K562 (cell line): ENCODE measurements around the gene SPATS2L. TPM values are rescaled to one million over a fixed set of nuclear protein-coding genes. Genes with fewer than 3 reads are reported as not detected.

Experiments used
- ATAC-seq: fragments of 200-7000 bp; cut with Tn5 transposase; 3 replicates; pipeline ENCODE4 v1.9.1; 2020; ENCODE audit warnings: moderate library complexity
- BruUV-seq: library from RNA; stranded (reverse); fragments of 400-500 nt; replicated peaks from 2 replicates; lab custom pipeline; 2021; lab: Mats Ljungman, UMichigan
- CTCF ChIA-PET: fragments of 300-600 bp; formaldehyde crosslinking; extraction: SDS; loops from one replicate; lab custom pipeline; 2021; ENCODE audit warnings: low intra/inter-chr PET ratio; lab: Yijun Ruan, JAX
- POLR2A ChIA-PET: fragments of 300-600, 350-650 bp; sonication (Branson Sonifier 250); formaldehyde crosslinking; extraction: SDS; loops from one replicate; lab custom pipeline; 2021; ENCODE audit warnings: antibody characterized with exemption, inconsistent platforms; lab: Yijun Ruan, JAX
- DNase-seq, 4 experiments: peaks; one replicate each; pipeline versions ENCODE4 v3.0.0 to v3.0.0-alpha.2; 2011 to 2018; ENCODE audit warnings: low spot score in 3 of 4, mixed read lengths in 3 of 4; ENCODE audit errors: extremely low read depth in 1 of 4
- FAIRE-seq: peaks from 2 replicates; lab custom pipeline; 2011; peaks lifted over from hg19 to GRCh38; lab: Jason Lieb, UNC
- H2AFZ ChIP-seq: 2 replicates; pipeline ENCODE4 v1.6.0; 2011; ENCODE audit warnings: low read depth, low read length, control low read depth, inconsistent platforms
- H3K27ac ChIP-seq: fragments of 200-600 bp; 3 replicates; pipeline ENCODE4 v1.8.0; 2011; ENCODE audit warnings: low read depth, mild to moderate bottlenecking, control low read depth, inconsistent platforms, low read length, moderate library complexity, mixed read lengths; ENCODE audit errors: extremely low read depth
- H3K27me3 ChIP-seq, 2 experiments: fragments of 300-600 bp in 1 of 2; 2 replicates in 1 of 2; 3 replicates in 1 of 2; pipeline versions ENCODE4 v1.6.0 to v1.8.0; 2011; ENCODE audit warnings: inconsistent platforms in 2 of 2, low read length in 2 of 2, mild to moderate bottlenecking in 1 of 2, mixed read lengths in 1 of 2, moderate library complexity in 1 of 2; ENCODE audit not compliant: control insufficient read depth in 2 of 2, insufficient read depth in 2 of 2
- H3K36me3 ChIP-seq: fragments of 300-600 bp; 3 replicates; pipeline ENCODE4 v1.8.0; 2011; ENCODE audit warnings: mild to moderate bottlenecking, low read length, inconsistent platforms; ENCODE audit not compliant: control insufficient read depth, insufficient read depth
- H3K4me1 ChIP-seq, 2 experiments: fragments of 200-600 bp in 1 of 2; replicated peaks in 1 of 2; 2 replicates in 1 of 2; 3 replicates in 1 of 2; pipeline versions ENCODE4 v1.5.1 to v1.8.0; 2011; ENCODE audit warnings: inconsistent platforms in 2 of 2, low read length in 2 of 2, mild to moderate bottlenecking in 1 of 2, mixed read lengths in 1 of 2, moderate library complexity in 1 of 2; ENCODE audit not compliant: control insufficient read depth in 2 of 2, insufficient read depth in 2 of 2
- H3K4me2 ChIP-seq: 2 replicates; pipeline ENCODE4 v1.6.1; 2011; ENCODE audit warnings: low read length, control low read depth, inconsistent platforms, mixed read lengths; ENCODE audit not compliant: insufficient read depth
- H3K4me3 ChIP-seq: fragments of 200-600 bp; sonication (generic), shearing (Covaris generic); 2 replicates; pipeline ENCODE4 v1.5.1; 2016; ENCODE audit warnings: control low read depth, inconsistent platforms
- H3K79me2 ChIP-seq: fragments of 200-600 bp; 3 replicates; pipeline ENCODE4 v1.8.0; 2011; ENCODE audit warnings: low read length, inconsistent platforms; ENCODE audit not compliant: control insufficient read depth, insufficient read depth
- H3K9ac ChIP-seq, 2 experiments: 2 replicates each; pipeline versions ENCODE4 v1.6.0 to v1.6.1; 2011; ENCODE audit warnings: low read depth in 2 of 2, low read length in 2 of 2, control low read depth in 1 of 2, inconsistent platforms in 1 of 2, mild to moderate bottlenecking in 1 of 2, mixed read lengths in 1 of 2; ENCODE audit not compliant: insufficient read depth in 1 of 2
- H3K9me1 ChIP-seq: one replicate; pipeline ENCODE4 v1.6.0; 2011; ENCODE audit warnings: inconsistent platforms, mild to moderate bottlenecking, low read length, moderate library complexity; ENCODE audit not compliant: control insufficient read depth, insufficient read depth
- H3K9me3 ChIP-seq: replicated peaks from 2 replicates; pipeline ENCODE4 v1.5.1; 2011; ENCODE audit warnings: low read depth, low read length, inconsistent platforms; ENCODE audit not compliant: control insufficient read depth, insufficient read depth
- H4K20me1 ChIP-seq: replicated peaks from 2 replicates; pipeline ENCODE4 v1.6.1; 2011; ENCODE audit warnings: low read length, inconsistent platforms, mixed read lengths; ENCODE audit not compliant: control insufficient read depth, insufficient read depth
- ADNP ChIP-seq: fragments of 200-800 bp; sonication (Bioruptor generic); IDR thresholded peaks from 2 replicates; pipeline ENCODE4 v1.6.1; 2016; ENCODE audit warnings: missing genetic modification characterization, missing compliant biosample characterization
- ELF4 ChIP-seq: fragments of 450-650 bp; formaldehyde crosslinking; IDR thresholded peaks from 2 replicates; pipeline ENCODE4 v1.4.0; 2022; ENCODE audit warnings: missing genetic modification characterization
- FUS ChIP-seq: fragments of 200-400 bp; formaldehyde crosslinking; optimal IDR thresholded peaks from 2 replicates; pipeline ENCODE3; 2017; ENCODE audit warnings: low read depth, low read length
- GABPB2 ChIP-seq: fragments of 250-450 bp; sonication (Bioruptor Pico); conservative IDR thresholded peaks from 2 replicates; pipeline ENCODE4 v1.5.1; 2021; ENCODE audit warnings: mild to moderate bottlenecking
- MCM5 ChIP-seq: fragments of 450-650 bp; IDR thresholded peaks from 2 replicates; pipeline ENCODE4 v1.6.1; 2016; ENCODE audit warnings: low read depth
- RBFOX2 ChIP-seq: fragments of 200-400 bp; formaldehyde crosslinking; IDR thresholded peaks from 2 replicates; pipeline ENCODE4 v1.6.1; 2017; ENCODE audit warnings: low read depth, mild to moderate bottlenecking, low read length, moderate library complexity
- SIN3A ChIP-seq, 2 experiments: fragments of 150-350 bp in 1 of 2; IDR thresholded peaks; 2 replicates each; pipeline ENCODE4 v1.6.1; 2011 to 2016; ENCODE audit warnings: borderline replicate concordance in 2 of 2, low read depth in 2 of 2, low read length in 2 of 2, mild to moderate bottlenecking in 2 of 2, moderate library complexity in 2 of 2; ENCODE audit not compliant: control insufficient read depth in 1 of 2
- SP2 ChIP-seq: IDR thresholded peaks from 2 replicates; pipeline ENCODE4 v1.6.1; 2011; ENCODE audit warnings: mild to moderate bottlenecking, low read depth, low read length, moderate library complexity; ENCODE audit not compliant: poor library complexity, severe bottlenecking; ENCODE audit errors: extremely low read depth
- TAF15 ChIP-seq: fragments of 200-400 bp; formaldehyde crosslinking; IDR thresholded peaks from 2 replicates; pipeline ENCODE4 v1.6.1; 2017; ENCODE audit warnings: mild to moderate bottlenecking, low read depth, low read length, moderate library complexity
- TAF7 ChIP-seq: fragments of 450-650 bp; IDR thresholded peaks from 2 replicates; pipeline ENCODE4 v1.6.1; 2016; ENCODE audit warnings: missing genetic modification characterization, missing compliant biosample characterization
- ZNF232 ChIP-seq: sonication (generic); formaldehyde crosslinking; IDR thresholded peaks from 2 replicates; pipeline ENCODE4 v1.8.0; 2022; ENCODE audit warnings: mild to moderate bottlenecking, missing genetic modification reagents
- ZNF644 ChIP-seq: fragments of 200-800 bp; sonication (Bioruptor generic); IDR thresholded peaks from 2 replicates; pipeline ENCODE4 v1.6.1; 2016; ENCODE audit warnings: low read depth, missing genetic modification characterization, missing compliant biosample characterization
- WGBS: fragments of 100-300 bp; shearing (Covaris generic); methylation state at CpG from one replicate; pipeline ENCODE4 v1.1.6; 2016; ENCODE audit warnings: low coverage, mixed read lengths; ENCODE audit not compliant: insufficient coverage; ENCODE audit errors: missing lambda C conversion rate; 5-methylcytosine and 5-hydroxymethylcytosine counted together
- in situ Hi-C: fragments of 300-500 bp; cut with MboI; formaldehyde crosslinking; loops from 4 replicates; pipeline ENCODE4 v1.15.0; 2018; ENCODE audit warnings: inconsistent platforms, mixed read lengths
- intact Hi-C: fragments of 100-400 bp; cut with micrococcal nuclease; formaldehyde crosslinking; loops from 2 replicates; pipeline ENCODE4 v1.14.2; 2022
- polyA plus RNA-seq, 8 experiments: library from polyadenylated mRNA; depleted of rRNA in 4 of 8; stranded (reverse) in 5 of 8; unstranded in 3 of 8; fragments of >200 nt; fragmentation: Nextera tagmentation in 2 of 8; fragmentation: Illumina TruSeq in 1 of 8; extraction: Ambion mirVana in 2 of 8; extraction: Trizol in 1 of 8; gene quantifications; 2 replicates each; pipeline versions ENCODE4 v1.2.1 to v1.2.3, GENCODE V29; 2011 to 2014; ENCODE audit warnings: inconsistent platforms in 1 of 8, missing spikeins in 1 of 8
- total RNA-seq, 7 experiments: library from RNA; depleted of rRNA in 6 of 7; stranded (reverse); fragments of >200 nt in 6 of 7; fragmentation: Illumina TruSeq in 2 of 7; extraction: Trizol in 2 of 7; gene quantifications; 2 replicates each; pipeline versions ENCODE4 v1.2.1 to v1.2.3, GENCODE V29; 2011 to 2021; ENCODE audit warnings: low replicate concordance in 1 of 7
- TF ChIP-seq, protein P1 (sequence below): sonication (generic); formaldehyde crosslinking; IDR thresholded peaks from 2 replicates; pipeline ENCODE4 v1.8.1; 2023; ENCODE audit warnings: mild to moderate bottlenecking, missing genetic modification reagents
- TF ChIP-seq, protein P2 (sequence below): fragments of 450-650 bp; conservative IDR thresholded peaks from 2 replicates; pipeline ENCODE4 v1.6.1; 2016; ENCODE audit warnings: missing genetic modification characterization, low read depth, mild to moderate bottlenecking, control low read depth, missing compliant biosample characterization
- TF ChIP-seq, protein P3 (sequence below): sonication (generic); formaldehyde crosslinking; IDR thresholded peaks from 2 replicates; pipeline ENCODE4 v1.9.0; 2022; ENCODE audit warnings: mild to moderate bottlenecking, missing genetic modification reagents
- TF ChIP-seq, protein P4 (sequence below): fragments of 250-450 bp; sonication (Bioruptor Pico); IDR thresholded peaks from 2 replicates; pipeline ENCODE4 v1.5.0; 2021

Gene SPATS2L
- total and polyA plus RNA-seq, 9 of the 15 experiments (the other 6 are each of a cell fraction or from before 2014, with no cell fraction given): 11.3 to 41.5 (median 24.9) TPM

DNA sequence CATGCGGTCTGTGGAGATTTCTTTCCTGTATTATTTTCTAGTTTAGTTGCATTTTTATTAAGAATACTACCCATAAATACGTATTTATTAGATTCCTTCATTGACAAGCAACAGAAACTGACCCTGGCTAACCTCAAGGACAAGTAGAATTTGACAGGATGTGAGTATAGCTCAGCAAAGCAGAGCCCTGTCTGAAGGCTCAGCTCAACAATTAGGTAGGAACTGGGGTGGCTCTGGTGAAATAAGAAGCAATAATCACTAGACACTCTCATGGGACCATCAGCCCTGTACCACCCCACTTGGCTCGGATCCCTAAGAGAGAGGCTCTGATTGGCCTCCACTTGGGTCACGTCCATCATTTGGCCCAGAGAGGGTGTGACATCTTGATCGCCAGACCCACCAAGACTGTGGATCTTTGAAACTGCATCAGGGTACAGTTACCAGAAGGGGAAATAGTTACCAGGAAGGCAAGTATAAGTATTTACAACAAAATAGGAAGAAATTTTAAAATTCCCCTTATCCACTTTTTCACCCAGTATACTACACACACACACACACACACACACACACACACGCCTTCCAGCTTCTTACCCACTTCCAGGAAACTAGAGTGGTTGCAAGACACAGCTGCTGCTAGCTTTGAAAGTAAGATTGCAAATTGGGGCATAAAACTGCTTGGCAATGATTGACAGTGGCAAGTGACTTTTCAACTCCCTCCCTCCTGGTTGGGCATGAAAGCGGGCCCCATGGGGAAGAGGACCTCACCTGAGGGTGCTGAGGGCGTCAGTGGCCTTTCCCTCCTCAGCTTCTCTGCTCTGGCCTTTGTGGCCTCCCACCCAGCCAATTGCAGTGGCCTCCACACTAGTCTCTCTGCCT lies 161.6 kb downstream of the SPATS2L start:
- Histone ChIP-seq H2AFZ (no peak overlapping the region), H3K36me3 (no peaks in the 10 kb centered on the region; the same call in 2 of the 3 replicates), H3K4me1 (no peaks in the 10 kb centered on the region), H3K4me3 (no peak overlapping the region), H3K9me3 (no peaks in the 10 kb centered on the region), H3K27me3 (no peaks in the 10 kb centered on the region), H3K79me2 (no peaks in the 10 kb centered on the region), H3K27ac (no peak overlapping the region), H4K20me1 (no peaks in the 10 kb centered on the region), H3K9me1 (no peaks in the 10 kb centered on the region), H3K4me2 (no peak overlapping the region), H3K9ac (no peak overlapping the region)
- intact Hi-C loops (no loop called here), in situ Hi-C loops (no loop called here)
- ChIA-PET CTCF (no interaction called here), POLR2A (interaction anchor here (0.7 to 0.8 kb wide), 2 partner anchors 12 to 128 kb away, joined by 3 read pairs; no protein-coding TSS in a partner anchor)
- 70% methylated on average over 5 of the region's 8 CpGs for WGBS
- no peak for TF ChIP-seq SP2
- TF ChIP-seq TAF15: no peak
- TF ChIP-seq, protein P1, sequence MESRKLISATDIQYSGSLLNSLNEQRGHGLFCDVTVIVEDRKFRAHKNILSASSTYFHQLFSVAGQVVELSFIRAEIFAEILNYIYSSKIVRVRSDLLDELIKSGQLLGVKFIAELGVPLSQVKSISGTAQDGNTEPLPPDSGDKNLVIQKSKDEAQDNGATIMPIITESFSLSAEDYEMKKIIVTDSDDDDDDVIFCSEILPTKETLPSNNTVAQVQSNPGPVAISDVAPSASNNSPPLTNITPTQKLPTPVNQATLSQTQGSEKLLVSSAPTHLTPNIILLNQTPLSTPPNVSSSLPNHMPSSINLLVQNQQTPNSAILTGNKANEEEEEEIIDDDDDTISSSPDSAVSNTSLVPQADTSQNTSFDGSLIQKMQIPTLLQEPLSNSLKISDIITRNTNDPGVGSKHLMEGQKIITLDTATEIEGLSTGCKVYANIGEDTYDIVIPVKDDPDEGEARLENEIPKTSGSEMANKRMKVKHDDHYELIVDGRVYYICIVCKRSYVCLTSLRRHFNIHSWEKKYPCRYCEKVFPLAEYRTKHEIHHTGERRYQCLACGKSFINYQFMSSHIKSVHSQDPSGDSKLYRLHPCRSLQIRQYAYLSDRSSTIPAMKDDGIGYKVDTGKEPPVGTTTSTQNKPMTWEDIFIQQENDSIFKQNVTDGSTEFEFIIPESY: no peak
- TF ChIP-seq ZNF644: no peak
- TF ChIP-seq SIN3A (IDR thresholded peaks at IDR 0.05; ENCODE audit: borderline replicate concordance in 2 of 2, control insufficient read depth in 1 of 2, low read depth in 2 of 2, low read length in 2 of 2): no peak
- TF ChIP-seq, protein P2, sequence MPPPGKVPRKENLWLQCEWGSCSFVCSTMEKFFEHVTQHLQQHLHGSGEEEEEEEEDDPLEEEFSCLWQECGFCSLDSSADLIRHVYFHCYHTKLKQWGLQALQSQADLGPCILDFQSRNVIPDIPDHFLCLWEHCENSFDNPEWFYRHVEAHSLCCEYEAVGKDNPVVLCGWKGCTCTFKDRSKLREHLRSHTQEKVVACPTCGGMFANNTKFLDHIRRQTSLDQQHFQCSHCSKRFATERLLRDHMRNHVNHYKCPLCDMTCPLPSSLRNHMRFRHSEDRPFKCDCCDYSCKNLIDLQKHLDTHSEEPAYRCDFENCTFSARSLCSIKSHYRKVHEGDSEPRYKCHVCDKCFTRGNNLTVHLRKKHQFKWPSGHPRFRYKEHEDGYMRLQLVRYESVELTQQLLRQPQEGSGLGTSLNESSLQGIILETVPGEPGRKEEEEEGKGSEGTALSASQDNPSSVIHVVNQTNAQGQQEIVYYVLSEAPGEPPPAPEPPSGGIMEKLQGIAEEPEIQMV (tag): no peak
- no peak for TF ChIP-seq RBFOX2
- no peak for TF ChIP-seq ADNP (tag)
- TF ChIP-seq, protein P3, sequence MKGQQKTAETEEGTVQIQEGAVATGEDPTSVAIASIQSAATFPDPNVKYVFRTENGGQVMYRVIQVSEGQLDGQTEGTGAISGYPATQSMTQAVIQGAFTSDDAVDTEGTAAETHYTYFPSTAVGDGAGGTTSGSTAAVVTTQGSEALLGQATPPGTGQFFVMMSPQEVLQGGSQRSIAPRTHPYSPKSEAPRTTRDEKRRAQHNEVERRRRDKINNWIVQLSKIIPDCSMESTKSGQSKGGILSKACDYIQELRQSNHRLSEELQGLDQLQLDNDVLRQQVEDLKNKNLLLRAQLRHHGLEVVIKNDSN (CRISPR knock-in tag): no peak
- TF ChIP-seq ZNF232: no peak
- no peak for TF ChIP-seq FUS
- TF ChIP-seq, protein P4, sequence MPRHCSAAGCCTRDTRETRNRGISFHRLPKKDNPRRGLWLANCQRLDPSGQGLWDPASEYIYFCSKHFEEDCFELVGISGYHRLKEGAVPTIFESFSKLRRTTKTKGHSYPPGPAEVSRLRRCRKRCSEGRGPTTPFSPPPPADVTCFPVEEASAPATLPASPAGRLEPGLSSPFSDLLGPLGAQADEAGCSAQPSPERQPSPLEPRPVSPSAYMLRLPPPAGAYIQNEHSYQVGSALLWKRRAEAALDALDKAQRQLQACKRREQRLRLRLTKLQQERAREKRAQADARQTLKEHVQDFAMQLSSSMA (CRISPR knock-in tag): no peak
- no peak for TF ChIP-seq GABPB2 (CRISPR knock-in tag)
- TF ChIP-seq MCM5: no peak
- TF ChIP-seq ELF4: no peak
- no peak for TF ChIP-seq TAF7 (tag)
- DNase-seq: no peak
- ATAC-seq: no peak
- no TSS peak for BruUV-seq
- no peak for FAIRE-seq
